OCI-LY1 (cell line): ENCODE data around the gene STK36.
A peak's percentile ranks its signal among the peaks of the same experiment; 100 is the strongest.
"Not testable (repeated sequence)": the region's sequence is repeated elsewhere in the genome, so short reads cannot be mapped to it uniquely, and the experiment has no call there.

Experiments used
- H2AFZ ChIP-seq: fragments of 200-600 bp; sonication (generic), shearing (Covaris generic); 2 replicates; pipeline ENCODE4 v1.6.0; 2014; ENCODE audit warnings: antibody characterized with exemption, mild to moderate bottlenecking, low read length
- H3F3A ChIP-seq: fragments of 200-600 bp; sonication (generic), shearing (Covaris generic); 2 replicates; pipeline ENCODE4 v1.6.0; 2014; ENCODE audit warnings: mild to moderate bottlenecking, antibody characterized with exemption, low read length, moderate library complexity; ENCODE audit not compliant: insufficient read depth
- H3K27ac ChIP-seq: fragments of 200-600 bp; sonication (generic); 2 replicates; pipeline ENCODE4 v1.5.1; 2014; ENCODE audit warnings: low read length, mixed run types, mild to moderate bottlenecking, low read depth; ENCODE audit not compliant: poor library complexity, severe bottlenecking
- H3K27me3 ChIP-seq: fragments of 200-600 bp; sonication (generic); 2 replicates; pipeline ENCODE4 v1.6.0; 2014; ENCODE audit warnings: antibody characterized with exemption, mild to moderate bottlenecking, low read length, moderate library complexity; ENCODE audit not compliant: insufficient read depth
- H3K36me3 ChIP-seq: fragments of 200-600 bp; sonication (generic); 2 replicates; pipeline ENCODE4 v1.6.1; 2014; ENCODE audit warnings: mild to moderate bottlenecking, antibody characterized with exemption, low read length, moderate library complexity, mixed read lengths; ENCODE audit not compliant: insufficient read depth
- H3K4me1 ChIP-seq: fragments of 200-600 bp; sonication (generic); 2 replicates; pipeline ENCODE4 v1.5.1; 2014; ENCODE audit warnings: mild to moderate bottlenecking, low read length, moderate library complexity; ENCODE audit not compliant: insufficient read depth, severe bottlenecking
- H3K4me2 ChIP-seq: fragments of 200-600 bp; sonication (generic), shearing (Covaris generic); 2 replicates; pipeline ENCODE4 v1.6.1; 2014; ENCODE audit warnings: low read length
- H3K4me3 ChIP-seq: fragments of 200-600 bp; sonication (generic); 2 replicates; pipeline ENCODE4 v1.5.1; 2014; ENCODE audit warnings: low read length, low read depth, mild to moderate bottlenecking, mixed read lengths; ENCODE audit not compliant: poor library complexity, severe bottlenecking
- H3K79me2 ChIP-seq: fragments of 200-600 bp; shearing (Covaris generic); 2 replicates; pipeline ENCODE4 v1.6.1; 2016; ENCODE audit warnings: mixed run types, low read length, mixed read lengths; ENCODE audit not compliant: insufficient read depth
- H3K9ac ChIP-seq: fragments of 200-600 bp; sonication (generic), shearing (Covaris generic); 2 replicates; pipeline ENCODE4 v1.6.1; 2014; ENCODE audit warnings: mild to moderate bottlenecking, low read length, mixed read lengths
- H3K9me2 ChIP-seq: fragments of 200-600 bp; sonication (generic), shearing (Covaris generic); 2 replicates; pipeline ENCODE4 v1.6.1; 2014; ENCODE audit warnings: low read depth, mild to moderate bottlenecking, low read length, mixed read lengths
- H3K9me3 ChIP-seq: fragments of 200-600 bp; shearing (Covaris generic); 2 replicates; pipeline ENCODE4 v1.6.1; 2014; ENCODE audit warnings: low read length, mixed read lengths
- H4K20me1 ChIP-seq: fragments of 200-600 bp; sonication (generic), shearing (Covaris generic); 2 replicates; pipeline ENCODE4 v1.6.0; 2016; ENCODE audit warnings: mild to moderate bottlenecking, low read length; ENCODE audit not compliant: insufficient read depth
- CTCF ChIP-seq: fragments of 200-600 bp; sonication (generic), shearing (Covaris generic); IDR thresholded peaks from 2 replicates; pipeline ENCODE4 v1.5.1; 2017; ENCODE audit warnings: mild to moderate bottlenecking, antibody characterized with exemption, low read length, moderate library complexity, mixed read lengths
- EZH2 ChIP-seq: fragments of 200-600 bp; sonication (generic), shearing (Covaris generic); IDR thresholded peaks from 2 replicates; pipeline ENCODE4 v1.8.0; 2017; ENCODE audit warnings: borderline replicate concordance, mixed run types, mild to moderate bottlenecking, antibody characterized with exemption, low read length, moderate library complexity, mixed read lengths

Gene STK36

GRCh38 chr2:218679119-218679518 lies 7.2 kb downstream of the STK36 start:
- peaks cover 6% of the 10 kb centered on the region; the same call in 1 of the 2 replicates for H3K36me3 ChIP-seq
- H3K9me3 ChIP-seq: no peaks in the 10 kb centered on the region
- H3K79me2 ChIP-seq: no peaks in the 10 kb centered on the region
- no peak for TF ChIP-seq CTCF
- TF ChIP-seq EZH2: no peak
- H3K4me3 ChIP-seq: no peak overlapping the region
- H3K27me3 ChIP-seq: no peaks in the 10 kb centered on the region
- H3F3A ChIP-seq: no peaks in the 10 kb centered on the region
- H3K27ac ChIP-seq: no peak overlapping the region
- no peak overlapping the region for H3K9ac ChIP-seq
- no peaks in the 10 kb centered on the region for H3K9me2 ChIP-seq
- H2AFZ ChIP-seq: no peak overlapping the region
- H3K4me1 ChIP-seq: no peaks in the 10 kb centered on the region
- no peak overlapping the region for H3K4me2 ChIP-seq
- H4K20me1 ChIP-seq: no peaks in the 10 kb centered on the region

- Histone ChIP-seq H3K9me3 (no peaks in the 10 kb centered on the region), H3K4me3 (no peak overlapping the region), H3K9ac (no peak overlapping the region), H3K27ac (no peak overlapping the region), H2AFZ (no peak overlapping the region), H3K4me2 (no peak overlapping the region), H3K79me2 (no peaks in the 10 kb centered on the region), H4K20me1 (no peaks in the 10 kb centered on the region), H3K36me3 (peaks cover 6% of the 10 kb centered on the region; the same call in 1 of the 2 replicates), H3F3A (no peaks in the 10 kb centered on the region), H3K9me2 (no peaks in the 10 kb centered on the region), H3K27me3 (no peaks in the 10 kb centered on the region), H3K4me1 (no peaks in the 10 kb centered on the region)
- TF ChIP-seq EZH2 (no peak), CTCF (no peak)
Measured at GRCh38 chr2:218680061-218680460, 8.2 kb downstream of the STK36 start.

GRCh38 chr2:218687400-218688060 lies 15.6 kb downstream of the STK36 start:
- H3K4me2 ChIP-seq, H3K4me3 ChIP-seq, H3K9me2 ChIP-seq, H3K9ac ChIP-seq, H3K36me3 ChIP-seq, H3K27ac ChIP-seq, H3K79me2 ChIP-seq, H3K4me1 ChIP-seq, H3F3A ChIP-seq, H2AFZ ChIP-seq, H4K20me1 ChIP-seq, H3K9me3 ChIP-seq, H3K27me3 ChIP-seq: not testable (repeated sequence)
- peak; percentile 61 for TF ChIP-seq CTCF
